Caco-2 (cell line): ENCODE data around the gene SYT4. TPM values are rescaled to one million over a fixed set of nuclear protein-coding genes. Genes with fewer than 3 reads are reported as not detected.

Experiments used
- Bru-seq: library from RNA; stranded (reverse); fragments of 400-500 nt; gene quantifications from one replicate; lab custom pipeline; 2021; lab: Mats Ljungman, UMichigan
- BruChase-seq, 2 experiments: library from RNA; stranded (reverse); fragments of 400-500 nt; gene quantifications; one replicate each; lab custom pipeline; 2021; lab: Mats Ljungman, UMichigan
- BruUV-seq: library from RNA; stranded (reverse); fragments of 400-500 nt; replicated peaks from 2 replicates; lab custom pipeline; 2021; lab: Mats Ljungman, UMichigan
- CTCF ChIA-PET: fragments of 300-600 bp; sonication (Branson Sonifier 250); formaldehyde crosslinking; loops from one replicate; lab custom pipeline; 2022; ENCODE audit warnings: antibody characterized with exemption; lab: Charles Lee
- POLR2A ChIA-PET: fragments of 300-600 bp; sonication (Branson Sonifier 250); formaldehyde crosslinking; loops from one replicate; lab custom pipeline; 2022; ENCODE audit warnings: antibody characterized with exemption; lab: Charles Lee
- DNase-seq, 2 experiments: peaks; one replicate each; pipeline versions ENCODE4 v3.0.0 to v3.0.0-alpha.2; 2020 to 2022
- H3K27me3 ChIP-seq: replicated peaks from 2 replicates; pipeline ENCODE4 v1.6.0; 2011; ENCODE audit warnings: low read length; ENCODE audit not compliant: control insufficient read depth, insufficient read depth
- H3K36me3 ChIP-seq: 2 replicates; pipeline ENCODE4 v1.5.1; 2011; ENCODE audit warnings: low read length; ENCODE audit not compliant: control insufficient read depth, insufficient read depth
- H3K4me1 ChIP-seq: fragments of 250-450 bp; sonication (Bioruptor Pico); 2 replicates; pipeline ENCODE4 v1.5.1; 2020; ENCODE audit warnings: mild to moderate bottlenecking
- H3K4me3 ChIP-seq: 2 replicates; pipeline ENCODE4 v1.5.1; 2011; ENCODE audit warnings: low read depth, mild to moderate bottlenecking, control low read depth, low read length
- H3K9me3 ChIP-seq: fragments of 250-450 bp; sonication (Bioruptor Pico); 2 replicates; pipeline ENCODE4 v1.5.1; 2020; ENCODE audit warnings: mild to moderate bottlenecking, moderate library complexity
- H3K27ac Mint-ChIP-seq: one replicate; pipeline ENCODE4 v1.8.0; 2022; ENCODE audit warnings: mixed read lengths; ENCODE audit not compliant: unreplicated experiment
- H3K27me3 Mint-ChIP-seq: one replicate; pipeline ENCODE4 v1.8.0; 2022; ENCODE audit warnings: mixed read lengths; ENCODE audit not compliant: insufficient read depth, unreplicated experiment
- H3K36me3 Mint-ChIP-seq: one replicate; pipeline ENCODE4 v1.8.0; 2022; ENCODE audit warnings: mild to moderate bottlenecking, mixed read lengths; ENCODE audit not compliant: insufficient read depth, unreplicated experiment
- H3K4me1 Mint-ChIP-seq: one replicate; pipeline ENCODE4 v1.8.0; 2022; ENCODE audit warnings: low read depth, mixed read lengths; ENCODE audit not compliant: unreplicated experiment
- H3K4me3 Mint-ChIP-seq: one replicate; pipeline ENCODE4 v1.8.0; 2022; ENCODE audit warnings: mild to moderate bottlenecking, moderate library complexity, mixed read lengths; ENCODE audit not compliant: unreplicated experiment
- H3K9me3 Mint-ChIP-seq: one replicate; pipeline ENCODE4 v1.8.0; 2022; ENCODE audit warnings: mixed read lengths; ENCODE audit not compliant: unreplicated experiment
- intact Hi-C: fragments of 100-400 bp; cut with micrococcal nuclease; formaldehyde crosslinking; loops from one replicate; pipeline ENCODE4 v1.10.0; 2022; ENCODE audit not compliant: unreplicated experiment
- long read RNA-seq: library from polyadenylated mRNA; stranded (forward); transcript quantifications from one replicate; pipeline ENCODE4 v2.0.0, GENCODE V29; 2022
- total RNA-seq: library from RNA; stranded (reverse); gene quantifications from 2 replicates; pipeline ENCODE4 v1.2.3, GENCODE V29; 2022
- TF ChIP-seq, protein P1 (sequence below), 2 experiments: fragments of 200-600 bp in 1 of 2; IDR thresholded peaks; 1 replicate in 1 of 2; 2 replicates in 1 of 2; pipeline versions ENCODE4 v1.5.1 to v1.8.0; 2011 to 2022; ENCODE audit warnings: antibody characterized with exemption in 1 of 2, control low read depth in 1 of 2, inconsistent platforms in 1 of 2, low read depth in 1 of 2, low read length in 1 of 2, mild to moderate bottlenecking in 1 of 2, moderate library complexity in 1 of 2; ENCODE audit not compliant: insufficient read depth in 1 of 2, severe bottlenecking in 1 of 2, unreplicated experiment in 1 of 2

SYT4 gene
- total RNA-seq (not detected in 2 replicates), Bru-seq, nascent RNA (not detected), BruChase-seq, experiment 1, labeled RNA remaining after a 2-hour chase (percentile 12 among the genes with signal in this experiment), BruChase-seq, experiment 2, labeled RNA remaining after a 6-hour chase (not detected)
- long read RNA-seq, result 0 reads

DNA sequence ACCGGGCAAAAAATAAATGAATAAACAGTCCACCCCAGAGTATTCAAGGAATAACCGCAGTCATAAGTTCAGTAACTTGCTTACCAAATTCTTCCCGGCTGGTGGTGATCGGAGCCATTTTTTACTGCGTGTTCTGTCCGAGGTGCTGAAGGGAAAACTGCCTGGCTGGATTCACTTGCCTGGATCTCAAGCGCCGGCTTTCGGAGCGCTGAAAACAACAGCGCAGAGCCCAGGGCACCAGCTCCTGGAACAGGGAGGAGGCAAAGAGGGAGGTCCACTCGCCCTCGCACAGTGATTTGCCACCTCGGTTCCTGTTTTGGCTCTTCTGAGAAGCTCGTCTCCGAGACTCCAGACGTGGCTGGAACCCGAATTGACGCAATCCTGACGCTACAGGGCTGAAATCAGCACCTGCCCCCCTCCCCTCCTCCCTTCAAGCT, at the start of gene SYT4:
TSS of gene SYT4 (minus strand) at position 327 of the 437 bp plus-strand sequence. CDS start at position 118, 209 bp downstream.
- Histone ChIP-seq H3K27me3 (no peaks in the 10 kb centered on the region), H3K36me3 (no peaks in the 10 kb centered on the region), H3K4me1 (no peaks in the 10 kb centered on the region), H3K9me3 (no peaks in the 10 kb centered on the region), H3K4me3 (no peak within 1 kb of the TSS)
- Mint-ChIP-seq H3K4me1 (no peaks in the 10 kb centered on the region), H3K27ac (no peak within 1 kb of the TSS), H3K27me3 (no peaks in the 10 kb centered on the region), H3K4me3 (no peak within 1 kb of the TSS), H3K9me3 (no peaks in the 10 kb centered on the region), H3K36me3 (no peaks in the 10 kb centered on the region)
- BruUV-seq, result no TSS peak
- POLR2A ChIA-PET, result no interaction called here
- CTCF ChIA-PET, result no interaction called here
- DNase-seq, result peak in 1 of 2 experiments; percentile 2
- intact Hi-C loops, result loop anchor here (10.0 kb wide), 1 partner anchor 272 kb away; no protein-coding TSS in a partner anchor
- TF ChIP-seq, protein P1, sequence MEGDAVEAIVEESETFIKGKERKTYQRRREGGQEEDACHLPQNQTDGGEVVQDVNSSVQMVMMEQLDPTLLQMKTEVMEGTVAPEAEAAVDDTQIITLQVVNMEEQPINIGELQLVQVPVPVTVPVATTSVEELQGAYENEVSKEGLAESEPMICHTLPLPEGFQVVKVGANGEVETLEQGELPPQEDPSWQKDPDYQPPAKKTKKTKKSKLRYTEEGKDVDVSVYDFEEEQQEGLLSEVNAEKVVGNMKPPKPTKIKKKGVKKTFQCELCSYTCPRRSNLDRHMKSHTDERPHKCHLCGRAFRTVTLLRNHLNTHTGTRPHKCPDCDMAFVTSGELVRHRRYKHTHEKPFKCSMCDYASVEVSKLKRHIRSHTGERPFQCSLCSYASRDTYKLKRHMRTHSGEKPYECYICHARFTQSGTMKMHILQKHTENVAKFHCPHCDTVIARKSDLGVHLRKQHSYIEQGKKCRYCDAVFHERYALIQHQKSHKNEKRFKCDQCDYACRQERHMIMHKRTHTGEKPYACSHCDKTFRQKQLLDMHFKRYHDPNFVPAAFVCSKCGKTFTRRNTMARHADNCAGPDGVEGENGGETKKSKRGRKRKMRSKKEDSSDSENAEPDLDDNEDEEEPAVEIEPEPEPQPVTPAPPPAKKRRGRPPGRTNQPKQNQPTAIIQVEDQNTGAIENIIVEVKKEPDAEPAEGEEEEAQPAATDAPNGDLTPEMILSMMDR (IDR thresholded peaks at IDR 0.05; ENCODE audit: insufficient read depth in 1 of 2, low read depth in 1 of 2, low read length in 1 of 2, severe bottlenecking in 1 of 2, unreplicated experiment in 1 of 2), result no peak

- Histone ChIP-seq H3K4me3 (no peak overlapping the region), H3K36me3 (no peaks in the 10 kb centered on the region), H3K9me3 (no peaks in the 10 kb centered on the region), H3K27me3 (no peaks in the 10 kb centered on the region), H3K4me1 (no peaks in the 10 kb centered on the region)
- no TSS peak for BruUV-seq
- intact Hi-C loops, result no loop called here
- H3K4me1 Mint-ChIP-seq, result no peaks in the 10 kb centered on the region
- ChIA-PET CTCF (no interaction called here), POLR2A (no interaction called here)
- no peak overlapping the region for H3K4me3 Mint-ChIP-seq
- H3K27ac Mint-ChIP-seq, result no peak overlapping the region
- H3K27me3 Mint-ChIP-seq, result no peaks in the 10 kb centered on the region
- TF ChIP-seq, protein P1 (IDR thresholded peaks at IDR 0.05; ENCODE audit: insufficient read depth in 1 of 2, low read depth in 1 of 2, low read length in 1 of 2, severe bottlenecking in 1 of 2, unreplicated experiment in 1 of 2), result no peak
- H3K36me3 Mint-ChIP-seq, result no peaks in the 10 kb centered on the region
- no peaks in the 10 kb centered on the region for H3K9me3 Mint-ChIP-seq
- no peak for DNase-seq
These were observed 44.8 kb upstream of the SYT4 start for GRCh38 chr18:43322132-43322531.

DNA sequence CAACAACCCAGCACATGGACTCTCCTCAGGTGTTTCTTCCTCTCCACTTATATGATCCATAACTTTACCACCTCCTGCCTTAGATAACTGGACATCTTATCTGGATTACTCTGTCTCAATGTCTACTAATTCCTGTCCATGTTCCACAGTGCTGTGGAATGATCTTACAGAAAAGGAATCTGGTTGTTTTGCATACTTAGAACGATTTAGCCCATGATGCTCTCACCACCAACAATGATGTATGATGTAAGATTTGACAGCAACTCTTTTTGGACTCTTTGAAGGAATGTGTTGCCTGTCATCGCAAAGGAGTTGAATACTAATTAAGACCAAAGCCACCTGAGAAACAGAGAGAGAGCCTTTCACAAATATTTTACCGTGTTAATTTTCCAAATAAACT, 37.7 kb upstream of the SYT4 start:
- no peak for DNase-seq
- no peak overlapping the region for H3K27ac Mint-ChIP-seq
- H3K4me1 ChIP-seq, result no peaks in the 10 kb centered on the region
- no peak overlapping the region for H3K4me3 ChIP-seq
- no peaks in the 10 kb centered on the region for H3K9me3 Mint-ChIP-seq
- CTCF ChIA-PET, result no interaction called here
- no peaks in the 10 kb centered on the region for H3K27me3 Mint-ChIP-seq
- POLR2A ChIA-PET, result no interaction called here
- no TSS peak for BruUV-seq
- TF ChIP-seq, protein P1 (IDR thresholded peaks at IDR 0.05; ENCODE audit: insufficient read depth in 1 of 2, low read depth in 1 of 2, low read length in 1 of 2, severe bottlenecking in 1 of 2, unreplicated experiment in 1 of 2), result no peak
- no peaks in the 10 kb centered on the region for H3K36me3 ChIP-seq
- no peaks in the 10 kb centered on the region for H3K36me3 Mint-ChIP-seq
- H3K27me3 ChIP-seq, result no peaks in the 10 kb centered on the region
- no peaks in the 10 kb centered on the region for H3K9me3 ChIP-seq
- no peaks in the 10 kb centered on the region for H3K4me1 Mint-ChIP-seq
- H3K4me3 Mint-ChIP-seq, result no peak overlapping the region
- intact Hi-C loops, result no loop called here
